MM.1S (cell line): ENCODE results near the gene HOXA6.

Source experiments
- EZH2 ChIP-seq: fragments of 300-600 bp; sonication (generic); optimal IDR thresholded peaks from 2 replicates; pipeline ENCODE3; 2017; ENCODE audit warnings: low read depth, mild to moderate bottlenecking, antibody characterized with exemption, low read length, mixed read lengths
- EZH2phosphoT487 ChIP-seq: fragments of 300-600 bp; sonication (generic); IDR thresholded peaks from 2 replicates; pipeline ENCODE4 v1.6.1; 2018; ENCODE audit warnings: antibody characterized with exemption, low read length
- TF ChIP-seq, protein P1 (sequence below): fragments of 300-600 bp; sonication (generic); IDR thresholded peaks from 2 replicates; pipeline ENCODE4 v1.5.1; 2016; ENCODE audit warnings: antibody characterized with exemption, low read length, mixed read lengths

DNA sequence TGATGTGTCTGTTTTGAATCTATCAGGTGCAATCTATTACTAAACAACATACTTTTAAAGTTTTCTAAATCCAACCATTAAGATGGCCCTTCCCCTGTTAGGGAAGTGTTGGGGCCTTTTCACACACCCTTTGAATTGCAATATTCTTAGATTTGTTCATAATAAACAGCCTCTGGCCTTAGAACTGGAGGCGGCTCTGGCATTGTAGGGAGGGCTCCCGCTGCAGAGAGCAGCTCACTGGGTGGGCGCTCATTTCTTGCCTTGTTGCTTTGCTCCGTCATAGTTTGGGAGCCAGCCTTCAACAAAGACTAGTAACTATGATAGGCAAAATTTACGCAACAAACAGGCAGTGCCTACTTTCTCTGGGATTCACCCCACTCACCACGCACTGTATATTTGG, 30.8 kb upstream of the HOXA6 start:
- TF ChIP-seq, protein P1, sequence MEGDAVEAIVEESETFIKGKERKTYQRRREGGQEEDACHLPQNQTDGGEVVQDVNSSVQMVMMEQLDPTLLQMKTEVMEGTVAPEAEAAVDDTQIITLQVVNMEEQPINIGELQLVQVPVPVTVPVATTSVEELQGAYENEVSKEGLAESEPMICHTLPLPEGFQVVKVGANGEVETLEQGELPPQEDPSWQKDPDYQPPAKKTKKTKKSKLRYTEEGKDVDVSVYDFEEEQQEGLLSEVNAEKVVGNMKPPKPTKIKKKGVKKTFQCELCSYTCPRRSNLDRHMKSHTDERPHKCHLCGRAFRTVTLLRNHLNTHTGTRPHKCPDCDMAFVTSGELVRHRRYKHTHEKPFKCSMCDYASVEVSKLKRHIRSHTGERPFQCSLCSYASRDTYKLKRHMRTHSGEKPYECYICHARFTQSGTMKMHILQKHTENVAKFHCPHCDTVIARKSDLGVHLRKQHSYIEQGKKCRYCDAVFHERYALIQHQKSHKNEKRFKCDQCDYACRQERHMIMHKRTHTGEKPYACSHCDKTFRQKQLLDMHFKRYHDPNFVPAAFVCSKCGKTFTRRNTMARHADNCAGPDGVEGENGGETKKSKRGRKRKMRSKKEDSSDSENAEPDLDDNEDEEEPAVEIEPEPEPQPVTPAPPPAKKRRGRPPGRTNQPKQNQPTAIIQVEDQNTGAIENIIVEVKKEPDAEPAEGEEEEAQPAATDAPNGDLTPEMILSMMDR, result no peak
- no peak for TF ChIP-seq EZH2
- no peak for TF ChIP-seq EZH2phosphoT487
